Ascending aorta (tissue), 2 donors: ENCODE results near the gene CSH1. TPM values are rescaled to one million over a fixed set of nuclear protein-coding genes. Genes with fewer than 3 reads are reported as not detected.
"Not testable (repeated sequence)": the region's sequence is repeated elsewhere in the genome, so short reads cannot be mapped to it uniquely, and the experiment has no call there.

Source experiments
- DNase-seq, 2 donors: peaks; one replicate each; pipeline ENCODE4 v3.0.0-alpha.2; 2019; ENCODE audit warnings: low spot score in 2 of 2
- H3K27ac ChIP-seq, 2 donors: fragments of 200-600 bp; sonication (generic); one replicate each; pipeline ENCODE4 v1.5.1; 2016 to 2017; ENCODE audit warnings: mild to moderate bottlenecking in 1 of 2
- H3K27me3 ChIP-seq: fragments of 200-600 bp; sonication (generic); one replicate; pipeline ENCODE4 v1.5.1; 2017
- H3K36me3 ChIP-seq, 2 donors: fragments of 200-600 bp; sonication (generic); one replicate each; pipeline ENCODE4 v1.5.1; 2016
- H3K4me1 ChIP-seq, 2 donors: fragments of 200-600 bp; sonication (generic); one replicate each; pipeline ENCODE4 v1.5.1; 2016 to 2017; ENCODE audit warnings: mild to moderate bottlenecking in 1 of 2
- H3K4me3 ChIP-seq, 2 donors: fragments of 200-600 bp; sonication (generic); one replicate each; pipeline ENCODE4 v1.5.1; 2016 to 2017; ENCODE audit warnings: mild to moderate bottlenecking in 1 of 2
- H3K9me3 ChIP-seq, 2 donors: fragments of 200-600 bp; sonication (generic); one replicate each; pipeline ENCODE4 v1.5.1; 2016
- CTCF ChIP-seq, 3 experiments: fragments of 200-600 bp in 2 of 3; fragments of 450-650 bp in 1 of 3; sonication (generic) in 2 of 3; IDR thresholded peaks; one replicate each; pipeline ENCODE4 v1.5.1; 2016 to 2019; ENCODE audit warnings: antibody characterized with exemption in 3 of 3, mild to moderate bottlenecking in 1 of 3, moderate library complexity in 1 of 3
- intact Hi-C: fragments of 100-400 bp; cut with DNase I; formaldehyde crosslinking; loops from one replicate; pipeline ENCODE4 v1.15.1; 2023
- total RNA-seq: library from RNA; depleted of rRNA; stranded (reverse); fragments of >200 nt; gene quantifications from one replicate; pipeline ENCODE4 v1.1.0, GENCODE V29; 2016

CSH1 gene
- total RNA-seq: not detected

GRCh38 chr17:63896524-63897354, at the start of gene CSH1:
CSH1 (minus strand) TSS chr17:63896574; CDS start chr17:63896511, 63 bp downstream.
- H3K36me3 ChIP-seq, H3K4me3 ChIP-seq, H3K4me1 ChIP-seq, DNase-seq, intact Hi-C loops, H3K9me3 ChIP-seq, H3K27me3 ChIP-seq, H3K27ac ChIP-seq: not testable (repeated sequence)

- Histone ChIP-seq H3K27ac (no peak overlapping the region), H3K27me3 (no peaks in the 10 kb centered on the region), H3K9me3 (no peaks in the 10 kb centered on the region), H3K36me3 (no peaks in the 10 kb centered on the region), H3K4me1 (no peaks in the 10 kb centered on the region), H3K4me3 (no peak overlapping the region)
- DNase-seq: no peak
- intact Hi-C loops: no loop called here
- TF ChIP-seq CTCF (IDR thresholded peaks at IDR 0.05): no peak
These were observed 49.5 kb upstream of the CSH1 start for GRCh38 chr17:63945784-63946439.

GRCh38 chr17:63944736-63945499, 48.5 kb upstream of the CSH1 start:
- Histone ChIP-seq H3K27me3 (no peaks in the 10 kb centered on the region), H3K9me3 (no peaks in the 10 kb centered on the region), H3K4me3 (no peak overlapping the region), H3K27ac (no peak overlapping the region), H3K4me1 (no peaks in the 10 kb centered on the region), H3K36me3 (no peaks in the 10 kb centered on the region)
- TF ChIP-seq CTCF (IDR thresholded peaks at IDR 0.05): no peak
- intact Hi-C loops: no loop called here
- DNase-seq: no peak

GRCh38 chr17:63943745-63944144, 47.4 kb upstream of the CSH1 start:
- TF ChIP-seq CTCF (IDR thresholded peaks at IDR 0.05): no peak

DNA sequence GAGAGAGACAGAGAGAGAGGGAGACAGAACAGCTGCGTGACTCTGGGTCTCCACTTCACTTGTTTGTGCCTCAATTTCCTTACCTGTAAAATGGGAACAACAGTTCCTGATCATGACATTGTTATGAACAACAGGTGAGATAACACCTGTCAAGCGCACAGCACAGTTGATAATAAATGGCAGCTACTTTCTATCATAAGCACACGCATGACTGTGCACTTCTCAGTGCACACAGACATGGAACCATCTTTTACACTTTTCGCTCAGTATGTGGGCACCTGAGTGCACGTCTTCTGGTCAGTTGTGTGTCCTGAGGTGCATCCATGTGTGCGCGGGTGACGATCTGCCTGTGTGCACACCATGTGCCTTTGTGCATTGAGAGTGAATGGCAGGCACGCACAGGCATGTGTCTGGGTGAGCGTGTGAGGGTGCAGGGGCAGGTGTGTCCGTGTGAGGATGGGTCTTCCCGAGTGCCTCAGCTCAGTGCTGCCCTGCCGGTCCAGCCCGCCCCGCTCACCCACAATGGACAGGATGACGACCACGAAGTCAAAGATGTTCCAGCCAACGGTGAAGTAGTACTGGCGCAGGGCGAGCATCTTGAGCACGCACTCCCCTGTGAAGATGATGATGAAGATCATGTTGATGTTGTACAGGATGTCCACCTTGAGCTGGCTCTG, 46.1 kb upstream of the CSH1 start:
- Histone ChIP-seq H3K4me3 (no peak overlapping the region), H3K27ac (no peak overlapping the region), H3K4me1 (no peaks in the 10 kb centered on the region), H3K36me3 (no peaks in the 10 kb centered on the region), H3K9me3 (no peaks in the 10 kb centered on the region), H3K27me3 (no peaks in the 10 kb centered on the region)
- no peak for DNase-seq
- intact Hi-C loops: no loop called here
- TF ChIP-seq CTCF (IDR thresholded peaks at IDR 0.05): no peak

More at GRCh38 chr17:63943745-63944144, 47.4 kb upstream of the CSH1 start:
- no peaks in the 10 kb centered on the region for H3K27me3 ChIP-seq
- H3K4me1 ChIP-seq: no peaks in the 10 kb centered on the region
- H3K4me3 ChIP-seq: no peak overlapping the region
- no peaks in the 10 kb centered on the region for H3K36me3 ChIP-seq
- intact Hi-C loops: no loop called here
- no peak overlapping the region for H3K27ac ChIP-seq
- DNase-seq: no peak
- H3K9me3 ChIP-seq: no peaks in the 10 kb centered on the region
